Stimulated activated CD8-positive, alpha-beta memory T cell treated with anti-CD3 and anti-CD28 coated beads, Interleukin-15, amount 100 ng/mL, for 4 hours (primary cell): Measurements from ENCODE around the gene ELP5.
"Not testable (repeated sequence)": the region's sequence is repeated elsewhere in the genome, so short reads cannot be mapped to it uniquely, and the experiment has no call there.

Experiments used
- DNase-seq, 2 donors: peaks; one replicate each; pipeline ENCODE4 v3.0.0-alpha.2; 2020; ENCODE audit warnings: low read depth in 2 of 2

ELP5 gene

GRCh38 chr17:7236808-7237207 is 15.2 kb upstream of the ELP5 start:
- no peak for DNase-seq

GRCh38 chr17:7237266-7237760 is 14.7 kb upstream of the ELP5 start:
- DNase-seq = no peak

- peak; percentile 74 to 75 for DNase-seq
Observed at GRCh38 chr17:7237761-7238419, 14.1 kb upstream of the ELP5 start.

- no peak for DNase-seq
Observed at GRCh38 chr17:7238420-7239090, 13.5 kb upstream of the ELP5 start.

- peak; percentile 96 to 97 for DNase-seq
Observed at GRCh38 chr17:7239091-7240027, 12.7 kb upstream of the ELP5 start, which contains the start of gene PHF23. Gene PHF23, minus strand, starts transcription at chr17:7239457. Its CDS starts 178 bp downstream, at chr17:7239279.

- no peak for DNase-seq
Observed at GRCh38 chr17:7240375-7240774, 11.6 kb upstream of the ELP5 start.

GRCh38 chr17:7241090-7241733 is 10.8 kb upstream of the ELP5 start:
- DNase-seq = no peak

GRCh38 chr17:7241783-7242716 is 10.0 kb upstream of the ELP5 start, which contains the start of gene GABARAP:
Gene GABARAP, minus strand, starts transcription at chr17:7242449. Its CDS starts 119 bp downstream, at chr17:7242330.
- DNase-seq = peak; percentile 83 to 90

GRCh38 chr17:7242717-7243452 is 9.1 kb upstream of the ELP5 start:
- peak; percentile 85 for DNase-seq

- no peak for DNase-seq
Observed at GRCh38 chr17:7243453-7243729, 8.6 kb upstream of the ELP5 start.

GRCh38 chr17:7243838-7244237 is 8.2 kb upstream of the ELP5 start:
- DNase-seq = not testable (repeated sequence)

GRCh38 chr17:7246779-7247178 is 5.2 kb upstream of the ELP5 start:
- no peak for DNase-seq

- DNase-seq = no peak
Observed at GRCh38 chr17:7248796-7249195, 3.2 kb upstream of the ELP5 start.

GRCh38 chr17:7249214-7249613 is 2.8 kb upstream of the ELP5 start:
- no peak for DNase-seq

GRCh38 chr17:7249830-7250229 is 2.2 kb upstream of the ELP5 start:
- DNase-seq = no peak

- DNase-seq = no peak
Observed at GRCh38 chr17:7250695-7251627, 1.1 kb upstream of the ELP5 start.

GRCh38 chr17:7251661-7252175 is 297 bp upstream of the ELP5 start, which contains the start of gene CTDNEP1:
Gene CTDNEP1, minus strand, starts transcription at chr17:7251734. Its CDS starts 438 bp downstream, at chr17:7251296.
- DNase-seq = peak; percentile 97 to 99

GRCh38 chr17:7253082-7253481 is 1.1 kb downstream of the ELP5 start:
- no peak for DNase-seq
